GM21360 (cell line): ENCODE measurements around the gene KCNK1.
"Not testable (repeated sequence)": the region's sequence is repeated elsewhere in the genome, so short reads cannot be mapped to it uniquely, and the experiment has no call there.

Experiments used
- ATAC-seq: cut with Tn5 transposase; IDR thresholded peaks from one replicate; pipeline ENCODE4 v1.9.1; 2021; ENCODE audit warnings: mild to moderate bottlenecking, moderate library complexity; ENCODE audit not compliant: unreplicated experiment

Gene KCNK1

DNA sequence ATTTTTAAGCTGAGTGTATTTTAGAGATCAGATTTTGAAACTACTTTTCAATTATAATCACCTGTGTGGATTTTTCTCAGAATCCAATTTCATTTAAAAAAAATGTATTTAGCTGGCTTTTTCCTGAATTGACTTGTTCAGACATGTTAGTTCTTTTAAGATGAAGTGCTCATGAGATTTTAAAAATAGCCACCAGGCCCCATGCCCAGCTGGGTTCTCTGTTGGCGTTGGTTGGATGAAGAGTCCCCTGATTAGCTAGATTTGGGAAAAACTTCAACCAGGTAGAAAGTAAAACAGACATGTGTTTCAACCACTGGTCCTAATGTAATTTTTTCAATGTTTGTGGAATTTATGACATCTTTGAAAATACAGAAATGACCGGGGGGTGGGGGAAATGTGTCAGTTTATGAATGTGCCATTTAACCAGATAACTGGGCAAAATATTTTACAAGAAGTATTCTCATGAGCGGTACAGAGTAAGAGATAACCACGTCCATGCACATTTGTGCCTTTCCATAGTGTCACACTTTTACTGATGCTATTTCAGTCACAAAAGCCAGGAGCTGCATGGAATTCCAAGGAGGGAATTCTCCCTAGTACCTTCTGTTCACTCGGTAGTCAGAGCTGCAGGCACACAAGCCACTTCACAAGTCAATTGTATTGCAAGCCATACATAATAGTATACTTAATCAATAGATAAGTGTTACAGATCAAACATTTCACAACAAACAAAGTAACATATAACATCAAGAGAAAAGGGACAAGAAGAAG, 51.1 kb downstream of the KCNK1 start:
- ATAC-seq = no peak

DNA sequence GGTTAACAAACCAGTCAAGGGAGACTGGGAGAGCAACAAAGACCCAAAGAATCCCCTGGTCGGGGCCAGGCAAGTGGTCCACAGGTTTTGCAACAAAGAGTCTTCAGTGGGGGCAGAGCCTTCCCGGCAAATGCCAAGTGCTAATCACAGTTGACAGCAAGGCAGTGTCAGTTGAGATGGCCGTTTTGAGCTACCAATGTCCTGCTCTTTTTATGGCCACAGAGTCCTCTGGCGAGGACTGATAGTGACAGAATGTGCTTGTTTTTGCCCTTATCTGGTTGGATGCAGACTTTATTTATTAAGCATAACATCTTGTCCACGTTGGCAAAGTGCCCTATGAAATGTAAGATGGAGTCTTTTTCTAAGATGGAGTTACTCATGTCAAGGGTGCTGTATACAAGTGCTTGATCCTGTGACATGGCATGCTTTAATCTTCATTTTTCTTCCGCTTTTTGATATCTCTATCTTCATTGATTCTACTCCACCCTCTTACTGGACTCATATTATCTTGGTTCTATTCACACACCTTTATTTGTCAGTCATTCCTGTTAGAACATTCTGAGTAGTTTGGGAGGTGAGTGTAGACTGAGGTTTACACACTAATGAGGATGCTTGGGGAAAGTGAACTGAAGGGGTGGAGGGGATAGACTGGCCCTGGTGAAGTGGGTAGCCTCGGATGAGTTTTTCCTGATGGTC, 51.8 kb downstream of the KCNK1 start:
- ATAC-seq = no peak

DNA sequence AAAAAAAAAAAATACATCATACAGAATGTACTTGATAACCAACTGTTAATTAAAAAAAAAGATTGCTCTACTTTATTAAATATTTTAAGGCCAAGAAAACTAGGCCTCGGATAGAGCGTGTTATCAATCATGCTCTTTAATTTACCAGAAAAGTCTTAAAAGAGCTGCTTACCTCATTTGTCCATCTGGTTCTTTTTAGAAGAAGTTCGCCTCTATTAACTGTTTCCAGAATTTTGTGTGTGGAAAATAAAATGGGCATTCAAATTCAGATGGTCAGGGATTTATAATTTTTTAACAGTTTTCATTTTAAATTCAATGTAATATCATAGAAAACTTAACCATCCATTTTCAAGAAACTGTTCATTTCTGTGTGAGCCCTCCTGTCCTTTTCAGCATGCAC, 53.8 kb downstream of the KCNK1 start:
- no peak for ATAC-seq

DNA sequence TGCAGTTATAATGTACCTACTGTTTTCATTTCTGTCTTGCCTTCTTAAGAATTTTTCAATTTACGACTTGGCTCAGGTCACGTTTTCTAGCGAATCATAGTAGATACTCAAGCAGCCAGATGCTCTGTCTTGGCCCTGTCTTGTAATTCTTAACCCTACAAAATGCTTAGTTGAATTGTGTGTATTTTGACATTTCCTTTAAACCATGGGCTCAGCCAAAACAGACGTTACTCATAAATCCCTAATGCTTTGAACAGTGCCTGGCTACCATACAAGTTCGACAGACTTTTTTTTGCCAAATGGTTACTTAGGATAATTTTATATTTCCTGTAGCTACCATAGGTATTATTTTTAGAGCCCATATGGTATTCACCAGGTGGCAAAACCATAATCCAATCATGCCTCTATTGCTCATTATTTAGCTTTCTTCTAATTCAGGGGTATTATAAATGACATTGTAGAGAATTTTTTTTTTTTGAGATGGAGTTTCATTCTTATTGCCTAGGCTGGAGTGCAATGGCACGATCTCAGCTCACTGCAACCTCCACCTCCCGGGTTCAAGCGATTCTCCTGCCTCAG, 54.3 kb downstream of the KCNK1 start:
- ATAC-seq = no peak

DNA sequence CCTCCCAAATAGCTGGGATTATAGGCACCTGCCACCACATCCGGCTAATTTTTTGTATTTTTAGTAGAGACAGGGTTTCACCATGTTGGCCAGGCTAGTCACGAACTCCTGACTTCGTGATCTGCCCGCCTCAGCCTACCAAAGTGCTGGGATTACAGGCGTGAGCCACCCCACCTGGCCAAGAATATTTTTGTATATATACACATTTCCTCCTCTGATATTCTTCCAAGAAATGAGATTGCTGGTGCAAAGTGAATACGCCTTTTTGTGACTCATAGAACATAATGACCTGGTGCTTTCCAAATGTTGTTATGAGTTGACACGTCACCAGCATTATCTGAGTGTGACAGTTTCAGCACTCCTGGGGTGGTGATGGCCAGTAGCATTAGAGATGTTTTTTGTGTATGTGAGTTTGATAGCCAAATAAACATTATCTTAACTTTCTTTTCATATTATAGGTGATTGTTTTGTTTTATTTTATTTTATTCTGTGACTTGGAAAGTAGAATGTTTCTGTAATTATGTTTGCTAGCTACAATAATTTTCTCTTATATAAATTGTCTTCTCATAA, 54.9 kb downstream of the KCNK1 start:
- ATAC-seq = peak; percentile 73

DNA sequence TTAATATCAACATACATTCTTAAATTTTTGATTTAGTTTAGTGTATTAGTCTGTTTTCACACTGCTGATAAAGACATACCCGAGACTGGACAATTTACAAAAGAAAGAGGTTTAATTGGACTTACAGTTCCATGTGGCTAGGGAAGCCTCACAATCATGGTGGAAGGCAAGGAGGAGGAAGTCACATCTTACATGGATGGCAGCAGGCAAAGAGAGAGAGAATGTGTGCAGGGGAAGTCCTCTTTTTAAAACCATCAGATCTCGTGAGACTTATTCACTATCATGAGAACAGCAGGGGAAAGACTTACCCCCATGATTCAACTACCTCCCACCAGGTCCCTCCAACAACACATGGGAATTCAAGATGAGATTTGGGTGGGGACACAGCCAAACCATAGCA, 56.5 kb downstream of the KCNK1 start:
- not testable (repeated sequence) for ATAC-seq

- no peak for ATAC-seq
Observed at GRCh38 chr1:233671286-233671685, 57.4 kb downstream of the KCNK1 start.

- no peak for ATAC-seq
Observed at GRCh38 chr1:233672732-233673131, 58.8 kb downstream of the KCNK1 start.

- ATAC-seq = no peak
Observed at GRCh38 chr1:233673261-233673946, 59.5 kb downstream of the KCNK1 start.

- ATAC-seq = no peak
Observed at GRCh38 chr1:233673947-233674431, 60.1 kb downstream of the KCNK1 start.

DNA sequence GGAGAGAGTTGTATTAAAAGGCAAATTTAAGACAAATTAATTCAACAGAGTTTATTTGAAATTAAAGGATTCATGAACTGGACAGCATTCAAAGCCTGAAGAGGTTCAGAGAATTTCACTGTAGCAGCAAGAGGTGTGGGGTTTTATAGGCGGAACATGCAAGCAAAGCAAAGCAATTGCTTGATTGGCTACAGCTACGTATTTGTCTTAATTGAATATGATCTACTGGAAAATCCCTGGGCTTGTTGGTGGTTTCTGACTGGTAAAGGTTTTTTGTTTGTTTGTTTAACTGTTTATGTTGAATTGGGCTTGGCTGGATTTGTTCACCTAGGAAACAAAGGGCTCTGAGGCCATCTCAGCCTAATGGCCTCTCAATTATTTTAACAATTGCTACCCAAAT, 61.5 kb downstream of the KCNK1 start:
- ATAC-seq = no peak

DNA sequence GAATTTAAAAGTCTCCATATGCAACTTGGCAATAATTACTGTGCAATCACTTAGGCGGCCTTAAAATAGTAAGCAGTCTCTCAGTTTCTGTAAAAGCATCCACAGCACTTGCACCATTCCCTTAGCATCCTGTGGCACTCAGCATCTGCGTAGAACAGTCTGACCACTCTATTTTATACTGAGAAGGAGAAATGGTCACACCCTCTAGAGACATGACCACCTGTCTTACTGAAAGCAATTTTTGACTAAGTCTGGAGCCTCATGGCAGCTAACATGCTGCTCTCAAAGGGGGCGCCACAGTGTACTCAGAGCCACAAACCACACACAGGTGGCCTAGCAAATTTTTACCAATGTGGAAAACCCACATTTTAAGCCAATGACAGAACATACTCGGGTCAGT, 62.0 kb downstream of the KCNK1 start:
- peak; percentile 71 for ATAC-seq

GRCh38 chr1:233677690-233678354, 63.9 kb downstream of the KCNK1 start:
- ATAC-seq = no peak

DNA sequence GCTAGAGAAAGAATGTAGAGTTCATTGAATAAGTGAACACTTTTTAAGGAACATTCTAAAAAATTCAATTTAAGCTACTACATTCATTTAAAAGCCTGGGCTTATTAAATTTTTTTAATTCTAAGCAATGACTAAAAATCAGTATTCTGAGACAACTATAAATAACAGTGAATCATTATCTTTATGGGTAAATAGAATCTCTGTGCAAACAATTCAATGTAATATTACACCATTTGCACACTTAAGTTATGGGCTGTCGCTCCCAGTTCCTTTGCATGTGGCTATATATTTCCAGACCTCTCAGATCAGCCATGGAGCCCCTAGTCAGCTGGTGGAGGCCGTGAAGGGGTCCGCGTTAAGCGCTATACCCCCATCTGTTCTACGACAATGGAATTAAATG, 65.1 kb downstream of the KCNK1 start:
- no peak for ATAC-seq

GRCh38 chr1:233679591-233680373, 65.9 kb downstream of the KCNK1 start:
- no peak for ATAC-seq

GRCh38 chr1:233681285-233681684, 67.4 kb downstream of the KCNK1 start:
- ATAC-seq = no peak

DNA sequence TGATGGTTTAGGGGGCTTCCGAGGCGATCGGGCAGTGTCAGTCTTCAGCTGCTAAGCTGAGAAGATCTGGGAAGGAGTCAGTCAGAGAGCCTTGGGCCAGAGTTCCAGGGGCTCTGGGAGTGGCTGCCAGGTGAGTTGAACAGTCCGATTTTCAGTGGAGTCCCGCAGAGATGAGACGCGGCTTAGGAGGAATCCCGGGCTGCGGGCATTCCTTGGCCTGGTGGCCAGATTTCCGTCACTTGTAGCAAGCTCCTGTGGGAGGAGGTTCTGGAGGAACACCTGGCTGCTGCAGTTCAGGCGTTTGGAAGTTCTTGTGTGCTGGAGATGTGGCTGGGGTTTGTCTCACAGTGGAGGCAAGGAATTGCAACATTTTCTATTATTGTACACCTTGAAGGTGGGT, 72.7 kb downstream of the KCNK1 start:
- ATAC-seq = not testable (repeated sequence)

DNA sequence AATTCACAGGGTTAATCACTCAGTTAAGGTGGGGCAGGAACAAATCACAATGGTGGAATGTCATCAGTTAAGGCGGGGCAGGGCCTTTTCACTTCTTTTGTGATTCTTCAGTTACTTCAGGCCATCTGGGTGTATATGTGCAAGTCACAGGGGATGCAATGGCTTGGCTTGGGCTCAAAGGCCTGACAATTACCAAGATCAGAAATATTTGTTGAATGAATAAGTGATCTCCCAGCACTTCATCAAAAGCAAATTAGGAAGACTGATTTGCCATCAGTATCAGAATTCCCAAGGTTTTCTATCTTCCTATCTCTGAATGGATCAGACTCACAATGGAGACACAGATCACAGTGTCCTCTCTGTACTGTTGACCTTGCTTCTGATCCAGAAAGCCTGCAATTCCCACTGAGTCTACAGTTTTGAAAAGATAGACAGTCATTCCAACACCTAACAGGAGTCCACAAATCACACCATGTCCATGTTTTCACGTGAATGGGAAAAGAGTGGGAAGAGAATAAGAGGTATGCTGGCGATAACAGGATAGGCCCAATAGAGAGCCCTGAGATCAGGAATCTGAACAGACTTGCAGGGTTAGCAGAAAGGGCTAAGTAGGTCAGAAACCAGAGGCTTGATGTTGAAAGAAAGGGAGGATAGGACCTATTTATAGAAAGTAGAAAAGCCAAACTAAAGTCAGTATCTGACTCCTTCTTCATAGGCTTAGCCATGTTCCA, 75.3 kb downstream of the KCNK1 start:
- no peak for ATAC-seq

GRCh38 chr1:233689748-233690254, 75.9 kb downstream of the KCNK1 start:
- no peak for ATAC-seq
